Mucosa of rectum (tissue), 2 donors: ENCODE measurements around the gene SORL1.

Experiments
- H3K27ac ChIP-seq, 2 donors: one replicate each; pipeline ENCODE4 v1.7.0; 2013; ENCODE audit warnings: inconsistent platforms in 2 of 2, low read depth in 2 of 2, low read length in 2 of 2
- H3K27me3 ChIP-seq, 2 donors: one replicate each; pipeline ENCODE4 v1.7.0; 2013; ENCODE audit warnings: low read length in 2 of 2; ENCODE audit not compliant: control insufficient read depth in 2 of 2, insufficient read depth in 2 of 2
- H3K36me3 ChIP-seq, 2 donors: one replicate each; pipeline ENCODE4 v1.7.0; 2013; ENCODE audit warnings: low read length in 2 of 2; ENCODE audit not compliant: control insufficient read depth in 2 of 2, insufficient read depth in 2 of 2
- H3K4me1 ChIP-seq, 2 donors: one replicate each; pipeline ENCODE4 v1.7.0; 2013; ENCODE audit warnings: low read length in 2 of 2, mild to moderate bottlenecking in 1 of 2; ENCODE audit not compliant: control insufficient read depth in 2 of 2, insufficient read depth in 2 of 2
- H3K4me3 ChIP-seq, 2 donors: one replicate each; pipeline ENCODE4 v1.7.0; 2013; ENCODE audit warnings: low read length in 2 of 2
- H3K9ac ChIP-seq, 2 donors: one replicate each; pipeline ENCODE4 v1.7.0; 2013; ENCODE audit warnings: low read length in 2 of 2, low read depth in 1 of 2, mild to moderate bottlenecking in 1 of 2
- H3K9me3 ChIP-seq, 2 donors: one replicate each; pipeline ENCODE4 v1.7.0; 2013; ENCODE audit warnings: low read length in 2 of 2; ENCODE audit not compliant: control insufficient read depth in 2 of 2
- donor health status: healthy.
- donor health status: Normal muscosa, but diverticular disease.

SORL1 gene

GRCh38 chr11:121429556-121429955, 22.6 kb upstream of the SORL1 start:
- Histone ChIP-seq H3K36me3 (no peaks in the 10 kb centered on the region), H3K4me1 (peaks cover 0 to 3% of the 10 kb centered on the region in 2 donors), H3K4me3 (no peak overlapping the region), H3K27me3 (peaks cover 0 to 2% of the 10 kb centered on the region in 2 donors), H3K9ac (no peak overlapping the region), H3K9me3 (no peaks in the 10 kb centered on the region), H3K27ac (no peak overlapping the region)

GRCh38 chr11:121431820-121432526, 20.1 kb upstream of the SORL1 start:
- peaks cover 0 to 3% of the 10 kb centered on the region in 2 donors for H3K4me1 ChIP-seq
- no peak overlapping the region for H3K4me3 ChIP-seq
- H3K36me3 ChIP-seq = no peaks in the 10 kb centered on the region
- no peak overlapping the region for H3K27ac ChIP-seq
- H3K9me3 ChIP-seq = no peaks in the 10 kb centered on the region
- no peak overlapping the region for H3K9ac ChIP-seq
- H3K27me3 ChIP-seq = no peaks in the 10 kb centered on the region

DNA sequence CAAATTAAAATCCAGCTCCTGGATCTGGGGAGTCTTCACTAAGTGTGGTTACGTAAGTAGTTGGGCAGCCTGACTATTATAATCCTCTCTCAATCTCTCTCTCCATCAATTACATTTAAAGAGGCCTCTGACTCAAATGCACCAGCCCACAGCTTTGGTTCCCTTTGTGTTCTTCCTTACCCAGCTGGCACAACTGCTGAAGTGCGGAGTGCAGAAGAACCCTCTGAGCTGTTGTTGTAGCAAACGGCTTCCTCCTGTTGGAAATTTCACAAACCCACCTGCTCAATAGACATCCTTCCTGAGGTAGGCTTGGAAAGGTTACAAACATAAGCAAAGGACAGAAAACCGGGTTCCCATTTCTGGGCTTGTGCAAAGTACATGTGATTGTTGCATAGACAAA, 17.0 kb upstream of the SORL1 start:
- Histone ChIP-seq H3K9ac (no peak overlapping the region), H3K4me3 (no peak overlapping the region), H3K27ac (no peak overlapping the region), H3K36me3 (no peaks in the 10 kb centered on the region), H3K9me3 (no peaks in the 10 kb centered on the region), H3K27me3 (no peaks in the 10 kb centered on the region), H3K4me1 (peaks cover 0 to 3% of the 10 kb centered on the region in 2 donors)

GRCh38 chr11:121435551-121436511, 16.3 kb upstream of the SORL1 start:
- H3K4me1 ChIP-seq = peaks cover 0 to 3% of the 10 kb centered on the region in 2 donors
- H3K27me3 ChIP-seq = no peaks in the 10 kb centered on the region
- H3K4me3 ChIP-seq = no peak overlapping the region
- H3K36me3 ChIP-seq = no peaks in the 10 kb centered on the region
- H3K9me3 ChIP-seq = no peaks in the 10 kb centered on the region
- no peak overlapping the region for H3K9ac ChIP-seq
- no peak overlapping the region for H3K27ac ChIP-seq

DNA sequence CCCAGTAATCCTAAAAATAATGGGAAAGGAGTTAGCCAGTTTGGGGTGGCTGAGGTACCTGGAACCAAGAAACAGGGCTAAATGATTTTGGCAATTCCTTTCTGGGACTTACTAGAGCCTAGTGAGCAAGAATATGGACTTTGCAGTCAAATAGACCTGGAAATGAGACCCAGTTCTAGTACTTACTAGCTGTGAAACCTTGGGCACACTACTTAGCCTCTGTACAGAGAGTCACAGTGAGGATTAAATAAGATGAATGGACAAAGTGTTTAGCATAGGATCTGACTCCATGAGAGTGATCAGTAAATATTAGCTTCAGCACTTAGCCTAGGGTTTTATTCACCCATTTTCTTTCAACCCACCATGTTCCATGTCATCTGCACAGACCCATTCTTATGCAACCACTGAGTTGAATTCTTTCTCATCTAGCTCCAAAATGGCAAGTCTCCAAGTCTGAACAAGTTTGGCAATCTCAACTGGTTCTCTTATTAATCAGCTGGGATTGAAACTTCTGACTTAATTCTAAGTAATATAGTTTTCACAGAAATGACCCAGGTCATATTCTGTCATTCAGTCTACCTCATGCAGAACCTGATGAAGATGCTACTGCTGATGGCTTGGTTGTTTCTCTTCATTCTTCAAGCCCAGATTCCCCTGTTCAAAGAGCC, 15.0 kb upstream of the SORL1 start:
- no peaks in the 10 kb centered on the region for H3K27me3 ChIP-seq

DNA sequence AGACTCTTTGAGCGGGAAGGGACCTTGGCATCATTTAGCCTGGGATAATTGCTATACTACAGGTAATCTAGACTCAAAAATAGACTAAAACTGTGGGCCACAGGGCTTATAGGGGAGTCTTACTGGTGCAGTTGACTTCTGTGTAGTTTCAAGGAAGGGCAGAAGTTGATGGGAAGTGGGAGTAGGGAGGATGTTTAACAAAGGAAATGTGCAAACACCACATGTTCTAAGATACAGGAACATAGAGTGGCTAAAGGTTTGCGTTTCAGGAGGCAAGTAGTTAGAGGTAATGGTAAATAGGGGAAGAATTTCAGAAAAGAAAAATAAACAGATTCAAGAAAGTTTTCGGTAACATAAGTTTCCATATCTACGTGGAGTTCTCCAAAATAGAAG, 14.4 kb upstream of the SORL1 start:
- H3K9me3 ChIP-seq = no peaks in the 10 kb centered on the region
- H3K4me3 ChIP-seq = no peak overlapping the region
- peaks cover 0 to 3% of the 10 kb centered on the region in 2 donors for H3K4me1 ChIP-seq
- H3K27me3 ChIP-seq = no peaks in the 10 kb centered on the region
- H3K36me3 ChIP-seq = no peaks in the 10 kb centered on the region
- H3K9ac ChIP-seq = no peak overlapping the region
- H3K27ac ChIP-seq = no peak overlapping the region

More for the DNA sequence above, 15.0 kb upstream of the SORL1 start:
- H3K4me3 ChIP-seq = no peak overlapping the region
- no peak overlapping the region for H3K9ac ChIP-seq
- peaks cover 0 to 3% of the 10 kb centered on the region in 2 donors for H3K4me1 ChIP-seq
- no peaks in the 10 kb centered on the region for H3K36me3 ChIP-seq
- no peak overlapping the region for H3K27ac ChIP-seq
- no peaks in the 10 kb centered on the region for H3K9me3 ChIP-seq

GRCh38 chr11:121439337-121439736, 12.8 kb upstream of the SORL1 start:
- Histone ChIP-seq H3K9ac (no peak overlapping the region), H3K9me3 (no peaks in the 10 kb centered on the region), H3K36me3 (no peaks in the 10 kb centered on the region), H3K4me3 (no peak overlapping the region), H3K4me1 (no peaks in the 10 kb centered on the region), H3K27me3 (no peaks in the 10 kb centered on the region), H3K27ac (no peak overlapping the region)

GRCh38 chr11:121439759-121440158, 12.4 kb upstream of the SORL1 start:
- no peak overlapping the region for H3K4me3 ChIP-seq
- no peak overlapping the region for H3K27ac ChIP-seq
- H3K9ac ChIP-seq = no peak overlapping the region
- H3K9me3 ChIP-seq = no peaks in the 10 kb centered on the region
- no peaks in the 10 kb centered on the region for H3K27me3 ChIP-seq
- H3K36me3 ChIP-seq = no peaks in the 10 kb centered on the region
- H3K4me1 ChIP-seq = no peaks in the 10 kb centered on the region

GRCh38 chr11:121441521-121441920, 10.6 kb upstream of the SORL1 start:
- Histone ChIP-seq H3K27me3 (no peaks in the 10 kb centered on the region), H3K36me3 (no peaks in the 10 kb centered on the region), H3K9me3 (no peaks in the 10 kb centered on the region), H3K9ac (no peak overlapping the region), H3K27ac (no peak overlapping the region), H3K4me1 (peaks cover 4 to 7% of the 10 kb centered on the region in 2 donors), H3K4me3 (no peak overlapping the region)
